ENCODE data around the gene CELSR2. TPM values are rescaled to one million over a fixed set of nuclear protein-coding genes. Genes with fewer than 3 reads are reported as not detected.

CELSR2 gene
- total and polyA plus RNA-seq, 7 donors = 0.69 to 12.5 (median 6.9) TPM

DNA sequence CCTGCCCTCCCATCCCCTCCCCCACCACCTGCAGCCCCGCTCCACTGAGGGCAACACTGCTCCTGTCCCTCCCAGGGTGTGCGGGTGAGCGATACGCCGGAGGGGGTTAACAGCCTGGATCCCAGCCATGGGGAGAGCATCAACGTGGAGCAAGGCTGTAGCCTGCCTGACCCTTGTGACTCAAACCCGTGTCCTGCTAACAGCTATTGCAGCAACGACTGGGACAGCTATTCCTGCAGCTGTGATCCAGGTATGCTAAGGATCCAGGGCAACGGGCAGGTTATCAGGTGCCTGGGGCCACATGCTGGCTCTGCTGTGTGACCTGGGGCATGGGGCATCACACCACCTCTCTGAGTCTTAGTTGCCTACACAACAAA lies 15.0 kb downstream of the CELSR2 start:
- DNase-seq (peak in 1 of 2 donors; percentile 36), ATAC-seq (no peak)
- H3K36me3 ChIP-seq (ENCODE audit: insufficient read depth in 1 of 2, low read depth in 1 of 2) = peaks cover 0 to 16% of the 10 kb centered on the region in 2 donors
- H3K27me3 ChIP-seq (ENCODE audit: insufficient read depth in 3 of 3, low read length in 2 of 3) = no peaks in the 10 kb centered on the region
- intact Hi-C loops (cut with DNase I) = loop anchor here (5.0 kb wide), 1 partner anchor 133 kb away; the partner anchor contains the start of gene SORT1 (in 2 of the 2)
- H3K27ac ChIP-seq = no peak overlapping the region
- TF ChIP-seq CTCF (IDR thresholded peaks at IDR 0.05) = no peak
- H3K4me1 ChIP-seq = no peaks in the 10 kb centered on the region
- no peak overlapping the region for H3K4me3 ChIP-seq
- H3K9me3 ChIP-seq = no peaks in the 10 kb centered on the region
- WGBS, 3 donors = 74 to 85% (median 76%) methylated on average over 9 of the region's 9 CpGs

DNA sequence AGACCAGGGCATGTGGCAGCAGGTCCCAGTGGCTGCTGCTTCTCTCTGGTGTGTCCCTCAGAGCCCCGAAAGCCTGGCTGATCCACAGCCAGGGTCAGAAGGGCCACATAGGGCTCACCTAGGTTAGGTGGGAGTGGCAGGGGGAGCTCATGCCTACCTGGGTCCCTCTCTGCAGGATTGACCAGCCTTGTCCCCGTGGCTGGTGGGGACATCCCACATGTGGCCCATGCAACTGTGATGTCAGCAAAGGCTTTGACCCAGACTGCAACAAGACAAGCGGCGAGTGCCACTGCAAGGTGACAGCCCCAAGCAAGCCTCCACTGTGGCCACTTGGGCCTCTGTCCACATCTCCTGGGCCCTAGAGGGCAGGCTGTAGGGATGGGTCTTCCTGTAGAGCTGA lies 15.7 kb downstream of the CELSR2 start:
- H3K27ac ChIP-seq = no peak overlapping the region
- peaks cover 0 to 21% of the 10 kb centered on the region in 2 donors for H3K36me3 ChIP-seq (ENCODE audit: insufficient read depth in 1 of 2, low read depth in 1 of 2)
- H3K4me3 ChIP-seq = no peak overlapping the region
- no peaks in the 10 kb centered on the region for H3K9me3 ChIP-seq
- intact Hi-C loops (cut with DNase I) = no loop called here
- no peaks in the 10 kb centered on the region for H3K4me1 ChIP-seq
- DNase-seq = peak; percentile 4 to 31
- no peak for ATAC-seq
- H3K27me3 ChIP-seq (ENCODE audit: insufficient read depth in 3 of 3, low read length in 2 of 3) = no peaks in the 10 kb centered on the region
- WGBS, 3 donors = 92 to 98% (median 93%) methylated on average over 4 of the region's 4 CpGs
- no peak for TF ChIP-seq CTCF (IDR thresholded peaks at IDR 0.05)

DNA sequence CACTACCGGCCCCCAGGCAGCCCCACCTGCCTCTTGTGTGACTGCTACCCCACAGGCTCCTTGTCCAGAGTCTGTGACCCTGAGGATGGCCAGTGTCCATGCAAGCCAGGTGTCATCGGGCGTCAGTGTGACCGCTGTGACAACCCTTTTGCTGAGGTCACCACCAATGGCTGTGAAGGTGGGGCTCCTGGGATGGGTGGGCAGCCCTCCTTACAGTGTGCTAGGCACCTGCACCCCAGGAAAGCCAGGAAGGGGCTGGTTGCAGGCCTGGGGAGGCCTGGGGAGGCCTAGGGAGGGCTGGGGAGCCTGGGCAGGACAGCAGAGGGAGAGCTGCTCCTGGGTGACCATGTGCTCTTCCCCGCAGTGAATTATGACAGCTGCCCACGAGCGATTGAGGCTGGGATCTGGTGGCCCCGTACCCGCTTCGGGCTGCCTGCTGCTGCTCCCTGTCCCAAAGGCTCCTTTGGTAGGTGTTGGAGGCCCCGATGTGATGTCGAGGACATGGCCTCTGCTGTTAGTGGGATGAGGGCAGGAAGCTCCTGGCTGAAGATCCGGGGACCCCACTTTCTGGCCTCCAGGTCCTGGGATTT lies 16.5 kb downstream of the CELSR2 start:
- intact Hi-C loops (cut with DNase I) = no loop called here
- TF ChIP-seq CTCF (IDR thresholded peaks at IDR 0.05) = no peak
- Histone ChIP-seq H3K36me3 (ENCODE audit: insufficient read depth in 1 of 2, low read depth in 1 of 2) (peaks cover 0 to 28% of the 10 kb centered on the region in 2 donors), H3K4me3 (no peak overlapping the region), H3K27ac (no peak overlapping the region), H3K4me1 (no peaks in the 10 kb centered on the region), H3K9me3 (no peaks in the 10 kb centered on the region), H3K27me3 (ENCODE audit: insufficient read depth in 3 of 3, low read length in 2 of 3) (no peaks in the 10 kb centered on the region)
- DNase-seq = peak; percentile 11 to 41
- ATAC-seq = no peak
- 91 to 94% (median 94%) methylated on average over 13 of the region's 13 CpGs for WGBS, 3 donors

DNA sequence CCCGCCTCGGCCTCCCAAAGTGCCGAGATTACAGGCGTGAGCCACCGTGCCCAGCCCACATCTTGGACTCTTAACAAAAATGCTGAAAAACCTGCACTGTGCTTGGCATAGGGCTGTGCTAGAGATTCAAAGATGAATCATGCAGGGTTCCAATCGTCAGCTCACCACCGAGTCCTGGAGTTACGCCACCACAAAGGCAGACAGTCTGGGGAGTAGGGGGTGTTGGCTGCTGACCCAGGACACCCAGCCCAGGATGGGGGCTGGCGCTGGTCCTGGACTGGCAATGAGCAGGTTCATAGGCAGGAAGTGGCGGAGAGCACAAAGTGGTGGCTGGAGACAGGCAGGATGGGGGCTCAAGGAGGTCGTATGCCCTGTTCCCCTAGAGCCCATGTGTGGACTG lies 17.6 kb downstream of the CELSR2 start:
- ATAC-seq = no peak
- H3K36me3 ChIP-seq (ENCODE audit: insufficient read depth in 1 of 2, low read depth in 1 of 2) = peaks cover 0 to 24% of the 10 kb centered on the region in 2 donors
- no peak overlapping the region for H3K4me3 ChIP-seq
- H3K27ac ChIP-seq = no peak overlapping the region
- H3K9me3 ChIP-seq = no peaks in the 10 kb centered on the region
- no peaks in the 10 kb centered on the region for H3K4me1 ChIP-seq
- DNase-seq = peak in 1 of 2 donors; percentile 34
- TF ChIP-seq CTCF (IDR thresholded peaks at IDR 0.05) = no peak
- WGBS, 3 donors = 82 to 88% (median 84%) methylated on average over 11 of the region's 11 CpGs
- intact Hi-C loops (cut with DNase I) = no loop called here
- no peaks in the 10 kb centered on the region for H3K27me3 ChIP-seq (ENCODE audit: insufficient read depth in 3 of 3, low read length in 2 of 3)
